ENCODE measurements around the gene DNAJC18. TPM values are rescaled to one million over a fixed set of nuclear protein-coding genes. Genes with fewer than 3 reads are reported as not detected.

Gene DNAJC18
- total and polyA plus RNA-seq, 5 donors, result 5.6 to 24.9 (median 14.8) TPM

- DNase-seq, result no peak
- no peaks in the 10 kb centered on the region for H3K4me1 ChIP-seq (ENCODE audit: control insufficient read depth, insufficient read depth, low read length)
These were observed 37.8 kb downstream of the DNAJC18 start for GRCh38 chr5:139401546-139401945.

GRCh38 chr5:139399501-139400121 lies 39.7 kb downstream of the DNAJC18 start:
- WGBS, result 87% methylated on average over 6 of the region's 6 CpGs
- no peak for ATAC-seq
- DNase-seq, result no peak
- Histone ChIP-seq H3K27ac (ENCODE audit: low read length) (no peak overlapping the region), H3K4me3 (ENCODE audit: low read length) (no peak overlapping the region), H3K27me3 (ENCODE audit: control insufficient read depth, insufficient read depth) (no peaks in the 10 kb centered on the region), H3K4me1 (ENCODE audit: control insufficient read depth, insufficient read depth, low read length) (peaks cover 4% of the 10 kb centered on the region), H3K9me3 (ENCODE audit: control insufficient read depth, low read length) (no peaks in the 10 kb centered on the region)
- intact Hi-C loops (cut with DNase I), result no loop called here

More at GRCh38 chr5:139401546-139401945, 37.8 kb downstream of the DNAJC18 start:
- ATAC-seq, result no peak
- intact Hi-C loops (cut with DNase I), result no loop called here
- no peaks in the 10 kb centered on the region for H3K9me3 ChIP-seq (ENCODE audit: control insufficient read depth, low read length)
- no peak overlapping the region for H3K4me3 ChIP-seq (ENCODE audit: low read length)
- WGBS, result 93% methylated on average over 10 of the region's 10 CpGs
- H3K27me3 ChIP-seq (ENCODE audit: control insufficient read depth, insufficient read depth), result no peaks in the 10 kb centered on the region
- no peak overlapping the region for H3K27ac ChIP-seq (ENCODE audit: low read length)

- H3K4me3 ChIP-seq (ENCODE audit: low read length), result no peak overlapping the region
- intact Hi-C loops (cut with DNase I), result no loop called here
- no peak for ATAC-seq
- no peak overlapping the region for H3K27ac ChIP-seq (ENCODE audit: low read length)
- H3K4me1 ChIP-seq (ENCODE audit: control insufficient read depth, insufficient read depth, low read length), result peaks cover 4% of the 10 kb centered on the region
- no peaks in the 10 kb centered on the region for H3K9me3 ChIP-seq (ENCODE audit: control insufficient read depth, low read length)
- no peaks in the 10 kb centered on the region for H3K27me3 ChIP-seq (ENCODE audit: control insufficient read depth, insufficient read depth)
- 43% methylated on average over 6 of the region's 6 CpGs for WGBS
- DNase-seq, result peak in 2 of 3 donors; percentile 53 to 65
These were observed 41.4 kb downstream of the DNAJC18 start for GRCh38 chr5:139397921-139398320.

GRCh38 chr5:139396691-139397090 lies 42.6 kb downstream of the DNAJC18 start:
- ATAC-seq (no peak), DNase-seq (peak in 1 of 3 donors; percentile 19)
- Histone ChIP-seq H3K9me3 (ENCODE audit: control insufficient read depth, low read length) (no peaks in the 10 kb centered on the region), H3K4me3 (ENCODE audit: low read length) (no peak overlapping the region), H3K27me3 (ENCODE audit: control insufficient read depth, insufficient read depth) (no peaks in the 10 kb centered on the region), H3K27ac (ENCODE audit: low read length) (peak overlapping the region; percentile 93), H3K4me1 (ENCODE audit: control insufficient read depth, insufficient read depth, low read length) (peaks cover 4% of the 10 kb centered on the region)
- 73% methylated on average over 8 of the region's 8 CpGs for WGBS
- intact Hi-C loops (cut with DNase I), result no loop called here

- ATAC-seq (peak in 1 of 2 donors; percentile 4), DNase-seq (peak in 1 of 3 donors; percentile 60)
- 73% methylated on average over 8 of the region's 8 CpGs for WGBS
- no peak overlapping the region for H3K4me3 ChIP-seq (ENCODE audit: low read length)
- H3K27ac ChIP-seq (ENCODE audit: low read length), result peak overlapping the region; percentile 93
- H3K4me1 ChIP-seq (ENCODE audit: control insufficient read depth, insufficient read depth, low read length), result peaks cover 4% of the 10 kb centered on the region
- H3K27me3 ChIP-seq (ENCODE audit: control insufficient read depth, insufficient read depth), result no peaks in the 10 kb centered on the region
- intact Hi-C loops (cut with DNase I), result no loop called here
- no peaks in the 10 kb centered on the region for H3K9me3 ChIP-seq (ENCODE audit: control insufficient read depth, low read length)
These were observed 43.3 kb downstream of the DNAJC18 start for GRCh38 chr5:139395844-139396640.

- DNase-seq (peak; percentile 67 to 88 (median 86)), ATAC-seq (peak; percentile 79 to 80)
- Histone ChIP-seq H3K27ac (ENCODE audit: low read length) (peak within 1 kb of the TSS; percentile 93), H3K4me1 (ENCODE audit: control insufficient read depth, insufficient read depth, low read length) (peaks cover 4% of the 10 kb centered on the region), H3K4me3 (ENCODE audit: low read length) (peak within 1 kb of the TSS; percentile 57), H3K27me3 (ENCODE audit: control insufficient read depth, insufficient read depth) (no peaks in the 10 kb centered on the region), H3K9me3 (ENCODE audit: control insufficient read depth, low read length) (no peaks in the 10 kb centered on the region)
- intact Hi-C loops (cut with DNase I), result no loop called here
- WGBS, result 16% methylated on average over 76 of the region's 76 CpGs
These were observed 44.4 kb downstream of the DNAJC18 start, which contains the start of gene PROB1 for GRCh38 chr5:139394654-139395566. Gene PROB1, minus strand, starts transcription at chr5:139395104. Its CDS starts 23 bp downstream, at chr5:139395081.

GRCh38 chr5:139394123-139394653 lies 45.1 kb downstream of the DNAJC18 start:
- no peaks in the 10 kb centered on the region for H3K9me3 ChIP-seq (ENCODE audit: control insufficient read depth, low read length)
- 2% methylated on average over 62 of the region's 62 CpGs for WGBS
- peak; percentile 63 to 82 (median 81) for DNase-seq
- H3K4me1 ChIP-seq (ENCODE audit: control insufficient read depth, insufficient read depth, low read length), result peaks cover 4% of the 10 kb centered on the region
- intact Hi-C loops (cut with DNase I), result no loop called here
- peak; percentile 26 to 44 for ATAC-seq
- H3K27ac ChIP-seq (ENCODE audit: low read length), result peak overlapping the region; percentile 93
- peak overlapping the region; percentile 57 for H3K4me3 ChIP-seq (ENCODE audit: low read length)
- H3K27me3 ChIP-seq (ENCODE audit: control insufficient read depth, insufficient read depth), result no peaks in the 10 kb centered on the region

GRCh38 chr5:139393497-139394122 lies 45.7 kb downstream of the DNAJC18 start:
- Histone ChIP-seq H3K4me1 (ENCODE audit: control insufficient read depth, insufficient read depth, low read length) (peaks cover 4% of the 10 kb centered on the region), H3K27ac (ENCODE audit: low read length) (peak overlapping the region; percentile 93), H3K27me3 (ENCODE audit: control insufficient read depth, insufficient read depth) (no peaks in the 10 kb centered on the region), H3K9me3 (ENCODE audit: control insufficient read depth, low read length) (no peaks in the 10 kb centered on the region), H3K4me3 (ENCODE audit: low read length) (peak overlapping the region; percentile 57)
- 16% methylated on average over 49 of the region's 49 CpGs for WGBS
- intact Hi-C loops (cut with DNase I), result loop anchor here in 1 of 4 donors (2.0 kb wide), 1 partner anchor 21 kb away; no protein-coding TSS in a partner anchor
- DNase-seq (no peak), ATAC-seq (no peak)

- WGBS, result 19% methylated on average over 77 of the region's 77 CpGs
- intact Hi-C loops (cut with DNase I), result loop anchor here in 1 of 4 donors (2.0 kb wide), 1 partner anchor 22 kb away; no protein-coding TSS in a partner anchor
- ATAC-seq, result peak; percentile 3 to 23
- Histone ChIP-seq H3K27ac (ENCODE audit: low read length) (peak overlapping the region; percentile 93), H3K4me3 (ENCODE audit: low read length) (peak overlapping the region; percentile 57), H3K9me3 (ENCODE audit: control insufficient read depth, low read length) (no peaks in the 10 kb centered on the region), H3K27me3 (ENCODE audit: control insufficient read depth, insufficient read depth) (no peaks in the 10 kb centered on the region), H3K4me1 (ENCODE audit: control insufficient read depth, insufficient read depth, low read length) (peaks cover 7% of the 10 kb centered on the region)
- DNase-seq, result peak; percentile 59 to 82 (median 81)
These were observed 46.4 kb downstream of the DNAJC18 start for GRCh38 chr5:139392678-139393496.
